ENCODE data around the gene FAM13A.

Gene FAM13A

GRCh38 chr4:88865466-88865865, 191.5 kb downstream of the FAM13A start:
- H3K9me3 ChIP-seq (ENCODE audit: control insufficient read depth, insufficient read depth, low read depth, low read length) = no peaks in the 10 kb centered on the region
- POLR2A ChIA-PET = no interaction called here
- H3K4me3 ChIP-seq (ENCODE audit: low read depth, low read length) = no peak overlapping the region
- H3K27ac ChIP-seq (ENCODE audit: extremely low read depth, low read depth, low read length) = no peak overlapping the region
- H3K36me3 ChIP-seq (ENCODE audit: control insufficient read depth in 2 of 2, insufficient read depth in 1 of 2, low read length in 2 of 2) = no peaks in the 10 kb centered on the region
- peaks cover 5% of the 10 kb centered on the region; the same call in 1 of the 2 replicates for H3K4me1 ChIP-seq (ENCODE audit: control insufficient read depth, insufficient read depth, low read length)
- TF ChIP-seq ZNF335 (tag by site-specific recombination; conservative IDR thresholded peaks at IDR 0.05) (no peak), OVOL3 (tag by site-specific recombination; IDR thresholded peaks at IDR 0.05) (no peak), KLF10 (tag by site-specific recombination; IDR thresholded peaks at IDR 0.05) (no peak), ZNF114 (tag by site-specific recombination; IDR thresholded peaks at IDR 0.05) (no peak)
- CTCF ChIA-PET = no interaction called here

DNA sequence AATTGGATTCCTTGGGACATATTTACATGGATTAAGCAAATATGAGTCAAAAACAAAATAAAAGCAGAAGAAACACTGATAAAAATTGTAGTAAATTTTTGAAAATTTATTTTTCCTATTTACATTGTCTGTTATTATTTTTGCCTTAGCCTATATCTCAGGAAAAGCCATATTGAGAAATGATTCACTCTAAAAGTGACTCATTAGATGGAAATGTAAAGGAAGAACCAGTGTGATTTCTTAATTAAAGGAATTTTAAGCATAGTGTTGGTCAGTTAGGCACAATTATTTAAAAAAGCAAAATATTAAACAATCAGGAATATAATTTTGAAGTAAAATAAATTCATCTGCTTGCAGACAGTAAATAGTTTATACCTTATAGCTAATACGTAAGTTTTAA, 191.9 kb downstream of the FAM13A start:
- TF ChIP-seq ZNF624 (tag by site-specific recombination; IDR thresholded peaks at IDR 0.05) = no peak
- TF ChIP-seq ZEB2 (tag by site-specific recombination; IDR thresholded peaks at IDR 0.05) = no peak
- TF ChIP-seq ZNF335 (tag by site-specific recombination; conservative IDR thresholded peaks at IDR 0.05) = no peak
- TF ChIP-seq ZNF202 (tag by site-specific recombination; IDR thresholded peaks at IDR 0.05; ENCODE audit: borderline replicate concordance) = no peak
- TF ChIP-seq ZNF664 (tag by site-specific recombination; IDR thresholded peaks at IDR 0.05) = no peak
- POLR2A ChIA-PET = no interaction called here
- CTCF ChIA-PET = no interaction called here
- H3K4me3 ChIP-seq (ENCODE audit: low read depth, low read length) = no peak overlapping the region
- no peaks in the 10 kb centered on the region for H3K9me3 ChIP-seq (ENCODE audit: control insufficient read depth, insufficient read depth, low read depth, low read length)
- H3K36me3 ChIP-seq (ENCODE audit: control insufficient read depth in 2 of 2, insufficient read depth in 1 of 2, low read length in 2 of 2) = no peaks in the 10 kb centered on the region
- H3K27ac ChIP-seq (ENCODE audit: extremely low read depth, low read depth, low read length) = no peak overlapping the region
- peaks cover 5% of the 10 kb centered on the region; the same call in 1 of the 2 replicates for H3K4me1 ChIP-seq (ENCODE audit: control insufficient read depth, insufficient read depth, low read length)

DNA sequence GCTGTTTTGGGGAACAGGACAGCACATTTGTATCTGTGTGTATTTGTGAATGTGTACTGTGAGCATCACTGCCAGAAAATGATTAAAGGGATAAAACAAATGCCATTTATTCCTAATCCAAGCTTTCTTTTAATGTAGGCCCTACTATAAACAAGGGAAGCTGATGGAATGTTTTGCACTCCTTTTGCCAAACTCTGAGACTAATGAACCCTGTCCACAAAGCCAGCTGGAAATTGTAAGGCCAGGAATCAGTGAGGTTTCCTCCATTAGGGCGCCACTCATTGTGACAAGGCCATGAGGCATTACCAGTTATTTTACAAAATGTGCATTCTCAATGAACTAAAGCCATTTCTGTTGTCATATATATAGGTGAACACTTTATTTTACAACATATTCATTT, 196.4 kb downstream of the FAM13A start:
- no peaks in the 10 kb centered on the region for H3K36me3 ChIP-seq (ENCODE audit: control insufficient read depth in 2 of 2, insufficient read depth in 1 of 2, low read length in 2 of 2)
- no peak overlapping the region for H3K27ac ChIP-seq (ENCODE audit: extremely low read depth, low read depth, low read length)
- no peak overlapping the region for H3K4me3 ChIP-seq (ENCODE audit: low read depth, low read length)
- H3K9me3 ChIP-seq (ENCODE audit: control insufficient read depth, insufficient read depth, low read depth, low read length) = no peaks in the 10 kb centered on the region
- H3K4me1 ChIP-seq (ENCODE audit: control insufficient read depth, insufficient read depth, low read length) = peaks cover 5% of the 10 kb centered on the region; the same call in 1 of the 2 replicates
- POLR2A ChIA-PET = no interaction called here
- CTCF ChIA-PET = interaction anchor here (0.6 kb wide), 1 partner anchor 118 kb away, joined by 3 read pairs; no protein-coding TSS in a partner anchor
- TF ChIP-seq ZNF169 (tag by site-specific recombination; IDR thresholded peaks at IDR 0.05) = no peak
- TF ChIP-seq EGR2 (tag by site-specific recombination; IDR thresholded peaks at IDR 0.05; ENCODE audit: low read depth) = no peak
- TF ChIP-seq ZNF114 (tag by site-specific recombination; IDR thresholded peaks at IDR 0.05) = no peak
- TF ChIP-seq ZNF600 (tag by site-specific recombination; IDR thresholded peaks at IDR 0.05) = no peak
- no peak for TF ChIP-seq ZNF24 (tag by site-specific recombination; IDR thresholded peaks at IDR 0.05)
- no peak for TF ChIP-seq ZNF704 (tag by site-specific recombination; IDR thresholded peaks at IDR 0.05)
- no peak for TF ChIP-seq ZNF791 (tag by site-specific recombination; IDR thresholded peaks at IDR 0.05)
- TF ChIP-seq SCRT1 (tag by site-specific recombination; IDR thresholded peaks at IDR 0.05; ENCODE audit: borderline replicate concordance) = no peak
- TF ChIP-seq ZXDB (tag by site-specific recombination; IDR thresholded peaks at IDR 0.05) = no peak
- no peak for TF ChIP-seq BCL11A (tag by site-specific recombination; IDR thresholded peaks at IDR 0.05; ENCODE audit: low read depth)
- TF ChIP-seq ZNF366 (tag by site-specific recombination; conservative IDR thresholded peaks at IDR 0.05) = no peak
- no peak for TF ChIP-seq ZNF658 (tag by site-specific recombination; IDR thresholded peaks at IDR 0.05)
- TF ChIP-seq ZNF23 (tag by site-specific recombination; IDR thresholded peaks at IDR 0.05; ENCODE audit: borderline replicate concordance) = no peak
- TF ChIP-seq, protein P1, sequence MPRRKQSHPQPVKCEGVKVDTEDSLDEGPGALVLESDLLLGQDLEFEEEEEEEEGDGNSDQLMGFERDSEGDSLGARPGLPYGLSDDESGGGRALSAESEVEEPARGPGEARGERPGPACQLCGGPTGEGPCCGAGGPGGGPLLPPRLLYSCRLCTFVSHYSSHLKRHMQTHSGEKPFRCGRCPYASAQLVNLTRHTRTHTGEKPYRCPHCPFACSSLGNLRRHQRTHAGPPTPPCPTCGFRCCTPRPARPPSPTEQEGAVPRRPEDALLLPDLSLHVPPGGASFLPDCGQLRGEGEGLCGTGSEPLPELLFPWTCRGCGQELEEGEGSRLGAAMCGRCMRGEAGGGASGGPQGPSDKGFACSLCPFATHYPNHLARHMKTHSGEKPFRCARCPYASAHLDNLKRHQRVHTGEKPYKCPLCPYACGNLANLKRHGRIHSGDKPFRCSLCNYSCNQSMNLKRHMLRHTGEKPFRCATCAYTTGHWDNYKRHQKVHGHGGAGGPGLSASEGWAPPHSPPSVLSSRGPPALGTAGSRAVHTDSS (tag by site-specific recombination; IDR thresholded peaks at IDR 0.05) = no peak
- TF ChIP-seq HOXD13 (CRISPR knock-in tag; IDR thresholded peaks at IDR 0.05; ENCODE audit: borderline replicate concordance) = no peak
- no peak for TF ChIP-seq SALL2 (tag by site-specific recombination; IDR thresholded peaks at IDR 0.05; ENCODE audit: borderline replicate concordance)
- TF ChIP-seq KLF17 (tag by site-specific recombination; IDR thresholded peaks at IDR 0.05) = no peak
